KG1 (cell line): ENCODE results near the gene PPP1R1B.

Source experiments
- DNase-seq: peaks from one replicate; lab custom pipeline; 2025; lab: John Stamatoyannopoulos, UW

Gene PPP1R1B

GRCh38 chr17:39615434-39615833, 11.3 kb upstream of the PPP1R1B start:
- DNase-seq: no peak

- DNase-seq: no peak
These were observed 9.7 kb upstream of the PPP1R1B start for GRCh38 chr17:39617100-39617445.

- DNase-seq: no peak
These were observed 9.1 kb upstream of the PPP1R1B start for GRCh38 chr17:39617446-39618245.

- DNase-seq: no peak
These were observed 8.4 kb upstream of the PPP1R1B start for GRCh38 chr17:39618246-39618913.

GRCh38 chr17:39618956-39619785, 7.6 kb upstream of the PPP1R1B start:
- no peak for DNase-seq

GRCh38 chr17:39619786-39620101, 7.0 kb upstream of the PPP1R1B start:
- no peak for DNase-seq

- peak; percentile 80 for DNase-seq
These were observed 5.0 kb upstream of the PPP1R1B start for GRCh38 chr17:39621523-39622379.

- no peak for DNase-seq
These were observed 4.3 kb upstream of the PPP1R1B start for GRCh38 chr17:39622380-39623006.

GRCh38 chr17:39623356-39623950, 3.3 kb upstream of the PPP1R1B start:
- DNase-seq: peak; percentile 52

- no peak for DNase-seq
These were observed 2.4 kb upstream of the PPP1R1B start for GRCh38 chr17:39624313-39624712.

- DNase-seq: no peak
These were observed 1.5 kb upstream of the PPP1R1B start for GRCh38 chr17:39625198-39625785.

GRCh38 chr17:39627047-39627711, 427 bp downstream of the PPP1R1B start:
- DNase-seq: no peak

GRCh38 chr17:39627712-39628516, 1.2 kb downstream of the PPP1R1B start:
- no peak for DNase-seq

- no peak for DNase-seq
These were observed 2.1 kb downstream of the PPP1R1B start for GRCh38 chr17:39628655-39629493.

GRCh38 chr17:39629494-39629880, 2.7 kb downstream of the PPP1R1B start:
- DNase-seq: no peak

- no peak for DNase-seq
These were observed 3.1 kb downstream of the PPP1R1B start for GRCh38 chr17:39629898-39630297.

GRCh38 chr17:39631403-39631802, 4.7 kb downstream of the PPP1R1B start:
- DNase-seq: no peak
